HG02840 (cell line): ENCODE data around the gene HNMT.
"Not testable (repeated sequence)": the region's sequence is repeated elsewhere in the genome, so short reads cannot be mapped to it uniquely, and the experiment has no call there.

Experiments
- ATAC-seq: cut with Tn5 transposase; IDR thresholded peaks from one replicate; pipeline ENCODE4 v1.9.1; 2021; ENCODE audit warnings: mild to moderate bottlenecking, moderate library complexity, moderate number of reproducible peaks; ENCODE audit not compliant: unreplicated experiment, low FRiP score

The HNMT gene

GRCh38 chr2:137973280-137973679 is 9.0 kb downstream of the HNMT start:
- ATAC-seq: no peak

DNA sequence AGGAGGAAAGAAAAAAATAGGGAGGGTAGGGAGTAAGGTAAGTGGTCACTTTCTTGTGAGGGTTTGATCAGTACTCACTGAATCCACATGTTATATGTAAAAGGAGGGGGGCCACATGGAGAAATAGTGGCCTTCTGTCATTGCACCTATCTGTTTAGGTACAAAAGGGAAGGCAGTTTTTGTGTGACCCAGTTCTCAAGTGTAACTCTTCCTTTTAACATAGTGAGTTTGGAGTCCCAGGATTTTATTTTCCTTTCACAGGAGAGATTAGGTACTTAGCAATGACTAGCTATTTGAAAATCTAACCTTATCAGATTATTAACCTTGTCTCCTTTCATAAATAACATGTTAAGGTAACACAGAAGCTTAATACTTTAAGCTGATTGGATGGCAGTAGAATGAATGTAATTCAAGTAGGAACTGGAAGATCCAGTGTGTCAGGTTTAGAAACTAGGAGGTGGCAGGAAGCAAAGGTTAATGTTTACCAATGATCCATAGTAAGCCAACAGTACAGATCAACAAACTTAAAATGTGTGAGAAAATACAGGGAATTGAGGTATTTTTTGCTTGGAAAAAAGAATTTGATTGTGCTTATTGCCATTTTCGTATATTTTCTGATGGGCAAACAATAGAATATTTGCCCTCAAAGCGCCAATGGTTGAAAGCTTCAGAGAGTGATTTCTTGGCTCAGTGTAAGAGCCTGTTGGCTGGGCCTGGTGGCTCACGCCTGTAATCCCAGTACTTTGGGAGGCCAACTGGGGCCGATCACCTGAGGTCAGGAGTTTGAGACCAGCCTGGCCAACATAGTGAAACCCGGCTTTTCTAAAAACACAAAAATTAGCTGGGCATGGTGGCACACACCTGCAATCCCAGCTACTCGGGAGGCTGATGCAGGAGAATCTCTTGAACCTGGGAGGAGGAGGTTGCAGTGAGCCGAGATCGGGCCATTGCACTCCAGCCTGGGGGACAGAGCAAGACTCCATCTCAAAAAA is 11.3 kb downstream of the HNMT start:
- no peak for ATAC-seq

- ATAC-seq: no peak
Observed at GRCh38 chr2:137976274-137976673, 12.0 kb downstream of the HNMT start.

DNA sequence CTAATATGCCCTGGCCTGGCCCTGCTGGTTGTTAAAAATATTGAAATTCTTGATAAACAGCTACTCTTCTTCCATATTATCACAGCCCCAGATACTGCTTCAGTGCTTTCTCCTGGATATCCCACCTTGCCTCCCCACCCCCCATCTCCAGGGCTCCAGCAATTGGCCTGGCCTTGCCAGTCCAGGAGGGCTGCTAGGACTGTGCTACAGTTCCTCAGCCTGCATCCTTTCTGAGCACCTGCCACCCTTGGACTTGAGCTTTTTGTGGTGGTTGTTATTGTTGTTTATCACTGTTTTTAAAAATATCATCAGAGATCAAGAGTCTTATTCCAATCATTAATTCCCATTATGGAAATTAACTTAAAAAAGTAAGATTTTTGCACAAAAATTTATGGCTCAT is 13.5 kb downstream of the HNMT start:
- no peak for ATAC-seq

DNA sequence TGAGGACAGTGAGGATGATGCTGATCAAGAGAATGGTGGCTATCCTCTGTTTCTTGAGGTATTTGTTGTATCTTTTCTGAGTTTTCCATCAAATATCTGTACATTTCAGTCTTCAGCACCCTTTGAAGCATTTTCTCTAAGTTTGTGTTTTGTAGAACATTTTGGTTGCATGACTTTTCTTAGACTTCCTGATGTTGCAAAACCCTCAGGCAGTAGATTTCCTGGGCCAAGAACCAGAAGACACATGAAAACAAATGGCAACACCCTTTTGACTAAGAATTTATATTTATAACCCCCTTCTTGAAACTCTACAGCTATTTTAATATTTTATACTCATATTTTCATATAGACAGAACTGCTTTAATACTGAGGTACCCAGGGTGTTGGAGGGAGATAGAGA is 16.2 kb downstream of the HNMT start:
- no peak for ATAC-seq

GRCh38 chr2:137981112-137981656 is 16.9 kb downstream of the HNMT start:
- ATAC-seq: no peak

DNA sequence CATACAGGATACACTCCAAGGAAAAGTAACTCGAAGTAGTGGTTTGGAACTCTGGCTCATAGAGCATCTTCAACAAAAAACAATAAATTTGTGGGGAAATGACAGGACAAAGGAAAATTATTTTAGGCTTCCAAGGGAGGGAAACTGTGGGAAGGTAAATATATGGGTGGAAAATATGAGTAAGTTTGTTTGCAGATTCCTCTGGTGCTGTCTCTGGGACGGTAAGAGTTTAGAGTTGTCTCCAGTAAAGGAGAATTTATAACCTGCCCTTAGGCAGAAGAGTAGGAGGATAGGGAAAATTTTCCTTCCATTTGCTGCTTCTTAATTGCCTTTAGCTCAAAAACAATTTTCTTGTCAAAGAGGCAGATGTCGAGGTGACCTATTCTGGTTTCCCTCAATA is 19.3 kb downstream of the HNMT start:
- no peak for ATAC-seq

DNA sequence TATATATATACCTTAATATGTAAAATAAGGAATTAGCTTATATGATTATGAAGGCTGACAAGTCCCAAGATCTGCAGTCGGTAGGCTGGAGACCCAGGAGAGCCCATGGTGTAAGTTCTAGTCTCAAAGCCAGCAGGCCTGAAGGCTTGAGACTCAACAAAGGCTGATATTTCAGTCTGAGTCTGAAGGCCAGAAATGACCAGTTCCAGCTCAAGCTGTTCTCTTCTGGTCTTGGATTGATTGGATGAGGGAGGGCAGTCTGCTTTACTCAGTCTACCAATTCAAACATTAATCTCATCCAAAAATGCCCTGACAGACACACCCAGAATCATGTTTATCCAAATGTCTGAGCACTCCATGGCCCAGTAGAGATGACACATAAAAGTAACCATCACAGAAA is 22.0 kb downstream of the HNMT start:
- no peak for ATAC-seq

DNA sequence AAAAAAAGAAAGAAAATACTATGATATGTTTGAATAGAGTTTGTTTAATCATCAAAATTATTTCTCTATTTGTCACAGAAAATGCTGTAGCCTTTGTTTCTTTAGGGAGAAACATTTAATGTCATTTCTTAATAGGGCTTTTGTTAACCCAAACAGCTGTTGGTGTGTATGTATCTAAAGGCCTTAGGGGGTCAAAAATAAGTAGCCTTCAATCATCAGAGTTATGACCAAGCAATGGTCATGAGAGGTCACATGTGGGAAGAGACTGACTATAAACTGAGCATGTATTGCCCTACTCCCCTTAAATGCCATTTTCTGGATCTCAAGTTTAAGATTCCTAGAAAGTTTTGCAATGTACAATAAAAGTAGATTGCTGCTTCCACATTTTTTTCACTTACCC is 22.7 kb downstream of the HNMT start:
- ATAC-seq: no peak

- no peak for ATAC-seq
Observed at GRCh38 chr2:137991078-137991477, 26.8 kb downstream of the HNMT start.

GRCh38 chr2:137992039-137992646 is 27.9 kb downstream of the HNMT start:
- ATAC-seq: no peak

- not testable (repeated sequence) for ATAC-seq
Observed at GRCh38 chr2:137993715-137994476, 29.6 kb downstream of the HNMT start.

DNA sequence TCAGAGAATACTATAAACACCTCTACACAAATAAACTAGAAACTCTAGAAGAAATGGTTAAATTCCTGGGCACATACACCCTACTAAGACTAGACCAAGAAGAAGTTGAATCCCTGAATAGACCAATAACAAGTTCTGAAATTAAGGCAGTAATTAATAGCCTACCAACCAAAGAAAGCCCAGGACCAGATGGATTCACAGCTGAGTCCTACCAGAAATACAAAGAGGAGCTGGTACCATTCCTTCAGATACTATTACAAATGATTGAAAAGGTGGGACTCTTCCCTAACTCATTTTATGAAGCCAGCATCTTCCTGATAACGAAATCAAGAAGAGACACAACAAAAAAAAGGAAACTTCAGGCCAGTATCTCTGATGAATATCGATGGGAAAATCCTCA is 31.1 kb downstream of the HNMT start:
- not testable (repeated sequence) for ATAC-seq

- ATAC-seq: not testable (repeated sequence)
Observed at GRCh38 chr2:137996158-137996557, 31.9 kb downstream of the HNMT start.

- ATAC-seq: no peak
Observed at GRCh38 chr2:137997733-137998132, 33.5 kb downstream of the HNMT start.

DNA sequence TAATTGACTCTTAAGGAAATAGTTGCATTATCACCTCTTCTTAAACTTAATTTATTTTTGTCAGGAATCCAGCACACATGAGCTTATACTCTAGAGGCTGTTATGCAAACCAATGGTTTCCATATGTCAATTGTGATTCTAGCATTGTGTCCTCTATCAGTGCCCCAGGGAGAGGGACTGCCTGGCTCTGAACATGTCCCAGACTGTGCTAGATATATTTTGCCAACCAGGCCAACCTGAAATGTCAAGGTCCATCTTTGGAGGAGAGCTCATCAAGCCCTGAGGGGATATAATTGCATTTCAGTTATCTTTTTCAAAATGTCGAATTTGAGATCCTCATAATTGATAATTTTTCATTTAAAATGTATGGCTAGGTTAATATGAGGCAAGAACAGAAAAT is 34.2 kb downstream of the HNMT start:
- no peak for ATAC-seq

- ATAC-seq: no peak
Observed at GRCh38 chr2:137999273-137999672, 35.0 kb downstream of the HNMT start.

DNA sequence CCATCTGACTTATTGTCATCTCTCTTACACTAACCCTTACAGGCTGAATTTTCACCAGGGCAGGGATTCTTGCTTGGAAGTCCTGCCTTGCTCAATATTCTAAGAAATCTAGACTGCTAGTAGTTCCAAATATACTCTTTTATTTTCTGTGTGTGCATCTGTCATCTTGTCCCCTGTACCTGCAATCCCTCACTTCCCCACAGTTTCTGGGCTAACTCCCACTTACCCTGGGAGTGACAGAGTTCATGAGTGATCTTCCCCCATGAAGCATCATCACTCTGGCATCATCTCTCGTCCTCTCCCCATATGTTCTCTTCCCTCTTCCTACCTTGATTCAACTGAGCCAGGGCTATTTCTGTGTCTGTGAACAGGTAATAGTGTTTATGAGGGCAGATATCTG is 35.7 kb downstream of the HNMT start:
- no peak for ATAC-seq

- ATAC-seq: no peak
Observed at GRCh38 chr2:138000796-138001195, 36.5 kb downstream of the HNMT start.

- no peak for ATAC-seq
Observed at GRCh38 chr2:138003411-138003810, 39.1 kb downstream of the HNMT start.

DNA sequence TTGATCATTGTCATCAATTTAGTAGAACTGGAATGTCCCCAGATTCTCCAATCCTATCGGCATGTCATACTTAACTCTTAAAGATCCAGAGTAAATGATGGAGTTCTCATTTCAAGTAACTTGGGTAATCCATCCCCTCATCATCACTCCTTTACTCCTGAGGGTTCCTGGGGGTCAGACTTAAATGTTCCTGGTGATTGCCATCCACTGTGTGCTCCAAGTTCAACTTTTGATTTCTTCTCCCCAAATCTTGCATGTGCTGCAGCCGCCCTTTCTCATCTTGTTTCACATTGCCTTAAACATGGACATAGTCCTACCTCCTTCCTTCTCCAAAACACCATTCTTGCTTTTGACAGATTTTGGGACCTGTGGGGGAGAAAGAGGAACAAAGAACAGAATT is 43.2 kb downstream of the HNMT start:
- no peak for ATAC-seq
